GM12878 (cell line): ENCODE measurements around the gene GRIK3. TPM values are rescaled to one million over a fixed set of nuclear protein-coding genes. Genes with fewer than 3 reads are reported as not detected.

Source experiments
- ATAC-seq: fragments of 200-7000 bp; cut with Tn5 transposase; 3 replicates; pipeline ENCODE4 v1.9.1; 2020; ENCODE audit warnings: mild to moderate bottlenecking, moderate library complexity
- BruUV-seq: library from RNA; stranded (reverse); fragments of 400-500 nt; replicated peaks from 2 replicates; lab custom pipeline; 2021; lab: Mats Ljungman, UMichigan
- CTCF ChIA-PET: fragments of 300-600 bp; sonication (Branson Sonifier 250); formaldehyde crosslinking; extraction: SDS; loops from one replicate; lab custom pipeline; 2021; ENCODE audit warnings: inconsistent platforms; lab: Yijun Ruan, JAX
- POLR2A ChIA-PET: fragments of 350-600 bp; formaldehyde crosslinking; extraction: SDS; loops from one replicate; lab custom pipeline; 2021; ENCODE audit warnings: inconsistent platforms; lab: Charles Lee
- RAD21 ChIA-PET: fragments of 300-600 bp; sonication (Branson Sonifier 250); formaldehyde crosslinking; loops from one replicate; lab custom pipeline; 2023; ENCODE audit warnings: antibody characterized with exemption; ENCODE audit not compliant: unreplicated experiment; lab: Charles Lee
- SMC1A ChIA-PET: fragments of 300-600 bp; sonication (Branson Sonifier 250); formaldehyde crosslinking; loops from one replicate; lab custom pipeline; 2023; ENCODE audit not compliant: unreplicated experiment, uncharacterized antibody; lab: Charles Lee
- DNase-seq: peaks from one replicate; pipeline ENCODE4 v3.0.0-alpha.2; 2011; ENCODE audit warnings: low read depth, low spot score
- FAIRE-seq: peaks from 3 replicates; lab custom pipeline; 2011; peaks lifted over from hg19 to GRCh38; lab: Jason Lieb, UNC
- H2AFZ ChIP-seq: 2 replicates; pipeline ENCODE4 v1.6.0; 2011; ENCODE audit warnings: low read depth, low read length, control low read depth; ENCODE audit not compliant: control insufficient read depth
- H3K27ac ChIP-seq: 2 replicates; pipeline ENCODE4 v1.5.1; 2011; ENCODE audit warnings: control low read depth; ENCODE audit not compliant: control insufficient read depth, insufficient read depth
- H3K27me3 ChIP-seq, 2 experiments: replicated peaks in 1 of 2; 2 replicates each; pipeline versions ENCODE4 v1.6.0 to v1.6.1; 2011; ENCODE audit warnings: low read length in 1 of 2; ENCODE audit not compliant: control insufficient read depth in 2 of 2, insufficient read depth in 2 of 2
- H3K36me3 ChIP-seq, 2 experiments: 2 replicates each; pipeline ENCODE4 v1.5.1; 2011; ENCODE audit warnings: low read length in 1 of 2; ENCODE audit not compliant: control insufficient read depth in 2 of 2, insufficient read depth in 2 of 2
- H3K4me1 ChIP-seq: 2 replicates; pipeline ENCODE4 v1.6.1; 2011; ENCODE audit warnings: mild to moderate bottlenecking, low read length, moderate library complexity, mixed read lengths; ENCODE audit not compliant: control insufficient read depth, insufficient read depth
- H3K4me2 ChIP-seq: 2 replicates; pipeline ENCODE4 v1.6.0; 2011; ENCODE audit warnings: control low read depth; ENCODE audit not compliant: control insufficient read depth, insufficient read depth
- H3K4me3 ChIP-seq: fragments of 200-600 bp; sonication (generic); 2 replicates; pipeline ENCODE4 v1.5.1; 2016
- H3K79me2 ChIP-seq: 2 replicates; pipeline ENCODE4 v1.6.0; 2011; ENCODE audit warnings: low read length; ENCODE audit not compliant: control insufficient read depth, insufficient read depth
- H3K9ac ChIP-seq: 2 replicates; pipeline ENCODE4 v1.8.0; 2011; ENCODE audit warnings: low read length, control low read depth, mixed read lengths; ENCODE audit not compliant: control insufficient read depth, insufficient read depth
- H3K9me3 ChIP-seq: replicated peaks from 3 replicates; pipeline ENCODE4 v1.5.1; 2011; ENCODE audit warnings: mild to moderate bottlenecking, low read length; ENCODE audit not compliant: control insufficient read depth, insufficient read depth
- H4K20me1 ChIP-seq: 2 replicates; pipeline ENCODE4 v1.6.0; 2011; ENCODE audit not compliant: control insufficient read depth, insufficient read depth
- BRCA1 ChIP-seq: IDR thresholded peaks from 2 replicates; pipeline ENCODE4 v1.6.1; 2011; ENCODE audit warnings: low read depth, low read length, improper control_type of control experiment
- CHD2 ChIP-seq: IDR thresholded peaks from 2 replicates; pipeline ENCODE4 v1.6.1; 2011; ENCODE audit warnings: low read depth, low read length, improper control_type of control experiment, borderline replicate concordance
- ETV6 ChIP-seq, 2 experiments: fragments of 450-650 bp in 1 of 2; IDR thresholded peaks in 1 of 2; conservative IDR thresholded peaks in 1 of 2; 2 replicates each; pipeline ENCODE4 v1.6.1; 2014; ENCODE audit warnings: antibody characterized with exemption in 1 of 2, borderline replicate concordance in 1 of 2, low read depth in 1 of 2, mild to moderate bottlenecking in 1 of 2, moderate library complexity in 1 of 2
- IRF4 ChIP-seq: IDR thresholded peaks from 2 replicates; pipeline ENCODE4 v1.6.1; 2011; ENCODE audit warnings: low read depth, low read length
- MXI1 ChIP-seq: fragments of 150-350 bp; IDR thresholded peaks from 2 replicates; pipeline ENCODE4 v1.6.1; 2011; ENCODE audit warnings: low read depth, mild to moderate bottlenecking, inconsistent platforms, low read length, improper control_type of control experiment
- NFXL1 ChIP-seq: fragments of 450-650 bp; IDR thresholded peaks from 2 replicates; pipeline ENCODE4 v1.6.1; 2017; ENCODE audit warnings: antibody characterized with exemption, mild to moderate bottlenecking, borderline replicate concordance
- NFYA ChIP-seq: IDR thresholded peaks from 2 replicates; pipeline ENCODE4 v1.6.1; 2011; ENCODE audit warnings: low read depth, mild to moderate bottlenecking, low read length, improper control_type of control experiment, borderline replicate concordance
- RELA ChIP-seq: fragments of 450-650 bp; IDR thresholded peaks from 2 replicates; pipeline ENCODE4 v1.8.0; 2014; ENCODE audit warnings: borderline replicate concordance; ENCODE audit not compliant: partially characterized antibody
- SP1 ChIP-seq: IDR thresholded peaks from one replicate; pipeline ENCODE4 v1.6.1; 2011; ENCODE audit warnings: low read depth, low read length
- SREBF1 ChIP-seq: IDR thresholded peaks from 2 replicates; pipeline ENCODE4 v1.6.1; 2012; ENCODE audit warnings: mild to moderate bottlenecking, low read length
- SUPT20H ChIP-seq: IDR thresholded peaks from 2 replicates; pipeline ENCODE4 v1.6.1; 2011; ENCODE audit warnings: low read depth, mild to moderate bottlenecking, low read length, moderate library complexity, borderline replicate concordance; ENCODE audit not compliant: control insufficient read depth
- TARDBP ChIP-seq: IDR thresholded peaks from 2 replicates; pipeline ENCODE4 v1.6.1; 2016; ENCODE audit warnings: borderline replicate concordance
- YY1 ChIP-seq: IDR thresholded peaks from 2 replicates; pipeline ENCODE4 v1.6.1; 2011; ENCODE audit warnings: low read depth, mild to moderate bottlenecking, low read length
- ZBTB33 ChIP-seq: fragments of 450-650 bp; IDR thresholded peaks from 2 replicates; pipeline ENCODE4 v1.6.1; 2017; ENCODE audit warnings: mild to moderate bottlenecking
- WGBS: methylation state at CpG from one replicate; pipeline ENCODE4 v1.1.6; 2016; ENCODE audit warnings: low lambda C conversion rate; ENCODE audit not compliant: insufficient replicate concordance, insufficient coverage; ENCODE audit errors: missing lambda C conversion rate; 5-methylcytosine and 5-hydroxymethylcytosine counted together
- in situ Hi-C: fragments of 300-500 bp; cut with MboI; formaldehyde crosslinking; loops from 9 replicates; pipeline ENCODE4 v1.14.3; 2018; ENCODE audit warnings: mixed read lengths
- intact Hi-C: fragments of 100-400 bp; cut with micrococcal nuclease; formaldehyde crosslinking; loops from one replicate; pipeline ENCODE4 v1.14.2; 2022; ENCODE audit not compliant: unreplicated experiment
- polyA plus RNA-seq, 11 experiments: library from polyadenylated mRNA; depleted of rRNA in 4 of 11; unstranded in 6 of 11; stranded (reverse) in 5 of 11; fragments of >200 nt; fragmentation: Nextera tagmentation in 4 of 11; fragmentation: Illumina TruSeq in 1 of 11; extraction: Ambion mirVana in 4 of 11; extraction: Trizol in 1 of 11; gene quantifications; 1 replicate in 1 of 11; 2 replicates in 10 of 11; pipeline versions ENCODE4 v1.2.1 to v1.2.3, GENCODE V29; 2011 to 2016; ENCODE audit warnings: inconsistent platforms in 2 of 11, missing spikeins in 2 of 11, low read depth in 1 of 11
- total RNA-seq, 4 experiments: library from RNA; depleted of rRNA in 3 of 4; stranded (reverse); fragments of >200 nt in 3 of 4; fragmentation: Illumina TruSeq in 1 of 4; extraction: Trizol in 1 of 4; gene quantifications; 2 replicates each; pipeline versions ENCODE4 v1.2.1 to v1.2.3, GENCODE V29; 2013 to 2021
- TF ChIP-seq, protein P1 (sequence below): fragments of 450-650 bp; IDR thresholded peaks from 2 replicates; pipeline ENCODE4 v1.6.1; 2016; ENCODE audit warnings: mild to moderate bottlenecking
- TF ChIP-seq, protein P2 (sequence below): fragments of 450-650 bp; IDR thresholded peaks from 2 replicates; pipeline ENCODE4 v1.6.1; 2017; ENCODE audit warnings: mild to moderate bottlenecking, low read depth, inconsistent platforms; ENCODE audit not compliant: poor library complexity, severe bottlenecking

Gene GRIK3
- total and polyA plus RNA-seq, 10 of the 15 experiments (the other 5 are each of a cell fraction or from before 2014, with no cell fraction given), result not detected

- in situ Hi-C loops (no loop called here), intact Hi-C loops (no loop called here)
- no peak for FAIRE-seq
- Histone ChIP-seq H3K36me3 (no peaks in the 10 kb centered on the region), H3K4me3 (no peak overlapping the region), H4K20me1 (no peaks in the 10 kb centered on the region), H3K4me1 (no peaks in the 10 kb centered on the region), H3K27me3 (no peaks in the 10 kb centered on the region), H3K9ac (no peak overlapping the region), H3K27ac (no peak overlapping the region), H3K79me2 (no peaks in the 10 kb centered on the region), H3K4me2 (no peak overlapping the region), H3K9me3 (no peaks in the 10 kb centered on the region), H2AFZ (no peak overlapping the region)
- WGBS, result 21% methylated on average over 7 of the region's 7 CpGs
- ChIA-PET RAD21 (no interaction called here), CTCF (no interaction called here), SMC1A (no interaction called here), POLR2A (no interaction called here)
- TF ChIP-seq CHD2 (no peak), ZBTB33 (no peak), ETV6 (conservative IDR thresholded peaks at IDR 0.05 in 1 of 2, IDR thresholded peaks at IDR 0.05 in 1 of 2; ENCODE audit: borderline replicate concordance in 1 of 2, low read depth in 1 of 2) (no peak), SUPT20H (no peak), MXI1 (no peak), TARDBP (no peak), YY1 (no peak), NFXL1 (no peak), NFYA (no peak), RELA (no peak), IRF4 (no peak), SP1 (no peak), SREBF1 (no peak), BRCA1 (no peak)
- TF ChIP-seq, protein P1, sequence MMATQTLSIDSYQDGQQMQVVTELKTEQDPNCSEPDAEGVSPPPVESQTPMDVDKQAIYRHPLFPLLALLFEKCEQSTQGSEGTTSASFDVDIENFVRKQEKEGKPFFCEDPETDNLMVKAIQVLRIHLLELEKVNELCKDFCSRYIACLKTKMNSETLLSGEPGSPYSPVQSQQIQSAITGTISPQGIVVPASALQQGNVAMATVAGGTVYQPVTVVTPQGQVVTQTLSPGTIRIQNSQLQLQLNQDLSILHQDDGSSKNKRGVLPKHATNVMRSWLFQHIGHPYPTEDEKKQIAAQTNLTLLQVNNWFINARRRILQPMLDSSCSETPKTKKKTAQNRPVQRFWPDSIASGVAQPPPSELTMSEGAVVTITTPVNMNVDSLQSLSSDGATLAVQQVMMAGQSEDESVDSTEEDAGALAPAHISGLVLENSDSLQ, result no peak
- TF ChIP-seq, protein P2, sequence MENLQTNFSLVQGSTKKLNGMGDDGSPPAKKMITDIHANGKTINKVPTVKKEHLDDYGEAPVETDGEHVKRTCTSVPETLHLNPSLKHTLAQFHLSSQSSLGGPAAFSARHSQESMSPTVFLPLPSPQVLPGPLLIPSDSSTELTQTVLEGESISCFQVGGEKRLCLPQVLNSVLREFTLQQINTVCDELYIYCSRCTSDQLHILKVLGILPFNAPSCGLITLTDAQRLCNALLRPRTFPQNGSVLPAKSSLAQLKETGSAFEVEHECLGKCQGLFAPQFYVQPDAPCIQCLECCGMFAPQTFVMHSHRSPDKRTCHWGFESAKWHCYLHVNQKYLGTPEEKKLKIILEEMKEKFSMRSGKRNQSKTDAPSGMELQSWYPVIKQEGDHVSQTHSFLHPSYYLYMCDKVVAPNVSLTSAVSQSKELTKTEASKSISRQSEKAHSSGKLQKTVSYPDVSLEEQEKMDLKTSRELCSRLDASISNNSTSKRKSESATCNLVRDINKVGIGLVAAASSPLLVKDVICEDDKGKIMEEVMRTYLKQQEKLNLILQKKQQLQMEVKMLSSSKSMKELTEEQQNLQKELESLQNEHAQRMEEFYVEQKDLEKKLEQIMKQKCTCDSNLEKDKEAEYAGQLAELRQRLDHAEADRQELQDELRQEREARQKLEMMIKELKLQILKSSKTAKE, result no peak
- no peak for ATAC-seq
- BruUV-seq, result no TSS peak
- DNase-seq, result no peak
These were observed 89.4 kb downstream of the GRIK3 start for GRCh38 chr1:36944883-36945282.
